IMR-90 (cell line): Measurements from ENCODE around the gene AKAP13. TPM values are rescaled to one million over a fixed set of nuclear protein-coding genes. Genes with fewer than 3 reads are reported as not detected.

ENCODE experiments used
- ATAC-seq: fragments of 200-7000 bp; cut with Tn5 transposase; 2 replicates; pipeline ENCODE4 v1.9.1; 2020; ENCODE audit warnings: low read depth, mild to moderate bottlenecking, moderate library complexity
- BruUV-seq: library from RNA; stranded (reverse); fragments of 400-500 nt; replicated peaks from 2 replicates; lab custom pipeline; 2021; lab: Mats Ljungman, UMichigan
- CTCF ChIA-PET: fragments of 300-600 bp; formaldehyde crosslinking; extraction: SDS; loops from one replicate; lab custom pipeline; 2021; ENCODE audit warnings: antibody characterized with exemption; lab: Yijun Ruan, JAX
- POLR2A ChIA-PET: fragments of 300-600 bp; sonication (Branson Sonifier 250); formaldehyde crosslinking; loops from one replicate; lab custom pipeline; 2022; ENCODE audit warnings: antibody characterized with exemption; ENCODE audit not compliant: unreplicated experiment; lab: Charles Lee
- DNase-seq: peaks from one replicate; pipeline ENCODE4 v3.0.0; 2013
- H2AFZ ChIP-seq: replicated peaks from 2 replicates; pipeline ENCODE3; 2013; ENCODE audit warnings: low read length, mild to moderate bottlenecking; ENCODE audit not compliant: poor library complexity
- H2AK5ac ChIP-seq: 2 replicates; pipeline ENCODE4 v1.6.1; 2013; ENCODE audit warnings: low read depth, low read length, inconsistent platforms
- H2AK9ac ChIP-seq: replicated peaks from 2 replicates; pipeline ENCODE3; 2013; ENCODE audit warnings: mild to moderate bottlenecking, low read depth, low read length, moderate library complexity; ENCODE audit not compliant: poor library complexity
- H2BK120ac ChIP-seq: 2 replicates; pipeline ENCODE4 v1.6.1; 2013; ENCODE audit warnings: low read depth, low read length, inconsistent platforms
- H2BK15ac ChIP-seq: 3 replicates; pipeline ENCODE4 v1.6.1; 2013; ENCODE audit warnings: low read depth, low read length, inconsistent platforms
- H2BK20ac ChIP-seq: 2 replicates; pipeline ENCODE4 v1.6.1; 2013; ENCODE audit warnings: low read depth, mild to moderate bottlenecking, inconsistent platforms, low read length, moderate library complexity
- H2BK5ac ChIP-seq: 2 replicates; pipeline ENCODE4 v1.6.1; 2013; ENCODE audit warnings: mild to moderate bottlenecking, low read depth, low read length, inconsistent platforms; ENCODE audit not compliant: poor library complexity, severe bottlenecking
- H3K14ac ChIP-seq: replicated peaks from 2 replicates; pipeline ENCODE4 v1.6.1; 2013; ENCODE audit warnings: low read depth, low read length, inconsistent platforms
- H3K18ac ChIP-seq: 2 replicates; pipeline ENCODE4 v1.6.1; 2013; ENCODE audit warnings: low read depth, low read length, control low read depth
- H3K23ac ChIP-seq: 2 replicates; pipeline ENCODE4 v1.6.1; 2013; ENCODE audit warnings: low read depth, low read length, inconsistent platforms
- H3K27ac ChIP-seq: 2 replicates; pipeline ENCODE4 v1.5.1; 2013; ENCODE audit warnings: mild to moderate bottlenecking, control low read depth, low read length; ENCODE audit not compliant: insufficient read depth
- H3K27me3 ChIP-seq: 2 replicates; pipeline ENCODE4 v1.6.1; 2013; ENCODE audit warnings: low read length; ENCODE audit not compliant: control insufficient read depth, insufficient read depth
- H3K36me3 ChIP-seq: 2 replicates; pipeline ENCODE4 v1.6.1; 2013; ENCODE audit warnings: low read length, mixed read lengths; ENCODE audit not compliant: control insufficient read depth, insufficient read depth
- H3K4ac ChIP-seq: 2 replicates; pipeline ENCODE4 v1.6.1; 2013; ENCODE audit warnings: low read depth, low read length, inconsistent platforms
- H3K4me1 ChIP-seq: 2 replicates; pipeline ENCODE4 v1.6.1; 2013; ENCODE audit warnings: low read length, mixed read lengths; ENCODE audit not compliant: control insufficient read depth, insufficient read depth
- H3K4me2 ChIP-seq: 2 replicates; pipeline ENCODE4 v1.6.1; 2013; ENCODE audit warnings: low read depth, mild to moderate bottlenecking, control low read depth, low read length, moderate library complexity
- H3K4me3 ChIP-seq: 2 replicates; pipeline ENCODE4 v1.5.1; 2013; ENCODE audit warnings: low read depth, mild to moderate bottlenecking, control low read depth, low read length, moderate library complexity; ENCODE audit not compliant: insufficient read depth
- H3K56ac ChIP-seq: 2 replicates; pipeline ENCODE4 v1.6.1; 2013; ENCODE audit warnings: low read length, inconsistent platforms; ENCODE audit not compliant: insufficient read depth; ENCODE audit errors: extremely low read depth
- H3K79me1 ChIP-seq, 2 experiments: 2 replicates each; pipeline ENCODE4 v1.6.1; 2013; ENCODE audit warnings: low read length in 2 of 2, inconsistent platforms in 1 of 2, low read depth in 1 of 2
- H3K9ac ChIP-seq: 2 replicates; pipeline ENCODE4 v1.6.1; 2013; ENCODE audit warnings: low read depth, low read length, control low read depth
- H3K9me1 ChIP-seq: 2 replicates; pipeline ENCODE4 v1.6.1; 2013; ENCODE audit warnings: low read length, inconsistent platforms; ENCODE audit not compliant: insufficient read depth
- H3K9me3 ChIP-seq: 2 replicates; pipeline ENCODE4 v1.6.1; 2013; ENCODE audit warnings: low read length; ENCODE audit not compliant: control insufficient read depth, insufficient read depth
- H4K20me1 ChIP-seq: 2 replicates; pipeline ENCODE4 v1.6.1; 2013; ENCODE audit warnings: low read length, inconsistent platforms; ENCODE audit not compliant: insufficient read depth
- H4K5ac ChIP-seq: 2 replicates; pipeline ENCODE4 v1.6.1; 2013; ENCODE audit warnings: mild to moderate bottlenecking, low read depth, low read length, control low read depth
- H4K8ac ChIP-seq, 2 experiments: 2 replicates each; pipeline ENCODE4 v1.6.1; 2013; ENCODE audit warnings: low read depth in 2 of 2, low read length in 2 of 2, control low read depth in 1 of 2, inconsistent platforms in 1 of 2
- H4K91ac ChIP-seq: 2 replicates; pipeline ENCODE4 v1.6.1; 2013; ENCODE audit warnings: low read depth, low read length, inconsistent platforms; ENCODE audit not compliant: insufficient read depth
- FOS ChIP-seq: fragments of 150-350 bp; IDR thresholded peaks from 2 replicates; pipeline ENCODE4 v1.6.1; 2016; ENCODE audit warnings: low read depth, low read length
- NFE2L2 ChIP-seq: fragments of 150-350 bp; IDR thresholded peaks from 2 replicates; pipeline ENCODE4 v1.6.1; 2016; ENCODE audit warnings: low read depth, mild to moderate bottlenecking, low read length
- POLR2A ChIP-seq: IDR thresholded peaks from 2 replicates; pipeline ENCODE4 v1.6.1; 2012; ENCODE audit warnings: mild to moderate bottlenecking, low read depth, low read length
- WGBS, 2 experiments: methylation state at CpG; one replicate each; pipeline versions ENCODE4 v1.1.5 to v1.1.7; 2013; ENCODE audit warnings: missing lambda C conversion rate in 2 of 2; ENCODE audit not compliant: insufficient read length in 1 of 2; ENCODE audit errors: extremely low coverage in 2 of 2; 5-methylcytosine and 5-hydroxymethylcytosine counted together
- dilution Hi-C: fragments of 300-500 bp; cut with HindIII; formaldehyde crosslinking; loops from one replicate; pipeline ENCODE4 v1.14.3; 2018; ENCODE audit warnings: low sequenced_read_pairs; ENCODE audit not compliant: unreplicated experiment
- in situ Hi-C: fragments of 300-500 bp; cut with MboI; formaldehyde crosslinking; loops from 3 replicates; pipeline ENCODE4 v1.14.3; 2019; ENCODE audit warnings: low sequenced_read_pairs, inconsistent platforms, mixed read lengths
- intact Hi-C: fragments of 100-400 bp; cut with micrococcal nuclease; formaldehyde crosslinking; loops from 2 replicates; pipeline ENCODE4 v1.10.0; 2022
- polyA plus RNA-seq, 3 experiments: library from polyadenylated mRNA; depleted of rRNA; stranded (reverse); fragments of >200 nt; gene quantifications; 2 replicates each; pipeline ENCODE4 v1.2.3, GENCODE V29; 2012; ENCODE audit warnings: low replicate concordance in 1 of 3
- total RNA-seq: library from RNA; depleted of rRNA; stranded (reverse); fragments of >200 nt; gene quantifications from 2 replicates; pipeline ENCODE4 v1.2.3, GENCODE V29; 2012

The AKAP13 gene
- total and polyA plus RNA-seq, 2 of the 4 experiments (the other 2 are of a cell fraction) = 10.4 to 46.4 TPM

- H3K4me2 ChIP-seq = no peak overlapping the region
- no peak overlapping the region for H4K5ac ChIP-seq
- in situ Hi-C loops = no loop called here
- WGBS, 2 experiments = 99% methylated on average over 14 of the region's 42 CpGs; no CpG with 5 or more reads in 1 of the 2 experiments
- H3K36me3 ChIP-seq = peaks cover 2% of the 10 kb centered on the region; the same call in 1 of the 2 replicates
- H3K27me3 ChIP-seq = no peaks in the 10 kb centered on the region
- no peak overlapping the region for H3K4ac ChIP-seq
- peak overlapping the region; percentile 30 for H2AK9ac ChIP-seq
- H4K20me1 ChIP-seq = peaks cover 27% of the 10 kb centered on the region
- H2AK5ac ChIP-seq = no peak overlapping the region
- TF ChIP-seq POLR2A (no peak), FOS (no peak), NFE2L2 (0 out of 2 replicates have a peak, but pooled peaks have one; percentile 19)
- H3K9me1 ChIP-seq = peaks cover 23% of the 10 kb centered on the region
- H2BK20ac ChIP-seq = no peak overlapping the region
- H4K8ac ChIP-seq = no peak overlapping the region
- H2BK5ac ChIP-seq = no peak overlapping the region
- H3K4me3 ChIP-seq = no peak overlapping the region
- ATAC-seq (no peak), DNase-seq (no peak)
- no peak overlapping the region for H2BK120ac ChIP-seq
- CTCF ChIA-PET = no interaction called here
- H3K9ac ChIP-seq = no peak overlapping the region
- dilution Hi-C loops = no loop called here
- peaks cover 14 to 63% of the 10 kb centered on the region in 2 experiments for H3K79me1 ChIP-seq
- no peak overlapping the region for H3K23ac ChIP-seq
- no peak overlapping the region for H3K27ac ChIP-seq
- no peak overlapping the region for H4K91ac ChIP-seq
- POLR2A ChIA-PET = no interaction called here
- no peak overlapping the region for H3K18ac ChIP-seq
- H3K9me3 ChIP-seq = no peaks in the 10 kb centered on the region
- H2BK15ac ChIP-seq = no peak overlapping the region
- intact Hi-C loops = no loop called here
- peaks cover 10% of the 10 kb centered on the region; the same call in 1 of the 2 replicates for H3K4me1 ChIP-seq
- H3K14ac ChIP-seq = no peak overlapping the region
- BruUV-seq = no TSS peak
- no peak overlapping the region for H3K56ac ChIP-seq
- no peak overlapping the region for H2AFZ ChIP-seq
Observed at GRCh38 chr15:85769182-85769900, 388.9 kb downstream of the AKAP13 start.
